GM21515 (cell line): Measurements from ENCODE around the gene FGFR3.

ENCODE experiments used
- ATAC-seq: cut with Tn5 transposase; IDR thresholded peaks from one replicate; pipeline ENCODE4 v1.9.1; 2021; ENCODE audit not compliant: unreplicated experiment

The FGFR3 gene

DNA sequence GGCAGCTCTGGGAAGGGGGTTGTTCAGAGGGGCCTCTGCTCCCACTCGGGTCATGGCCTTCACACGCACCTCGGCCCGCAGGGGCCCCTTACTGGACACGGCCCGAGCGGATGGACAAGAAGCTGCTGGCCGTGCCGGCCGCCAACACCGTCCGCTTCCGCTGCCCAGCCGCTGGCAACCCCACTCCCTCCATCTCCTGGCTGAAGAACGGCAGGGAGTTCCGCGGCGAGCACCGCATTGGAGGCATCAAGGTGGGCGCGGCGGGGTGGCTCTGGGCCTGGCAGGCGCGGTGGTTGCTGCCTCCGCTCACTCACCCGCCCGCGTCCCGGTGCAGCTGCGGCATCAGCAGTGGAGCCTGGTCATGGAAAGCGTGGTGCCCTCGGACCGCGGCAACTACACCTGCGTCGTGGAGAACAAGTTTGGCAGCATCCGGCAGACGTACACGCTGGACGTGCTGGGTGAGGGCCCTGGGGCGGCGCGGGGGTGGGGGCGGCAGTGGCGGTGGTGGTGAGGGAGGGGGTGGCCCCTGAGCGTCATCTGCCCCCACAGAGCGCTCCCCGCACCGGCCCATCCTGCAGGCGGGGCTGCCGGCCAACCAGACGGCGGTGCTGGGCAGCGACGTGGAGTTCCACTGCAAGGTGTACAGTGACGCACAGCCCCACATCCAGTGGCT is 8.3 kb downstream of the FGFR3 start:
- no peak for ATAC-seq

- ATAC-seq: no peak
Observed at GRCh38 chr4:1802151-1802715, 9.1 kb downstream of the FGFR3 start.

- ATAC-seq: no peak
Observed at GRCh38 chr4:1802720-1803522, 9.8 kb downstream of the FGFR3 start.

DNA sequence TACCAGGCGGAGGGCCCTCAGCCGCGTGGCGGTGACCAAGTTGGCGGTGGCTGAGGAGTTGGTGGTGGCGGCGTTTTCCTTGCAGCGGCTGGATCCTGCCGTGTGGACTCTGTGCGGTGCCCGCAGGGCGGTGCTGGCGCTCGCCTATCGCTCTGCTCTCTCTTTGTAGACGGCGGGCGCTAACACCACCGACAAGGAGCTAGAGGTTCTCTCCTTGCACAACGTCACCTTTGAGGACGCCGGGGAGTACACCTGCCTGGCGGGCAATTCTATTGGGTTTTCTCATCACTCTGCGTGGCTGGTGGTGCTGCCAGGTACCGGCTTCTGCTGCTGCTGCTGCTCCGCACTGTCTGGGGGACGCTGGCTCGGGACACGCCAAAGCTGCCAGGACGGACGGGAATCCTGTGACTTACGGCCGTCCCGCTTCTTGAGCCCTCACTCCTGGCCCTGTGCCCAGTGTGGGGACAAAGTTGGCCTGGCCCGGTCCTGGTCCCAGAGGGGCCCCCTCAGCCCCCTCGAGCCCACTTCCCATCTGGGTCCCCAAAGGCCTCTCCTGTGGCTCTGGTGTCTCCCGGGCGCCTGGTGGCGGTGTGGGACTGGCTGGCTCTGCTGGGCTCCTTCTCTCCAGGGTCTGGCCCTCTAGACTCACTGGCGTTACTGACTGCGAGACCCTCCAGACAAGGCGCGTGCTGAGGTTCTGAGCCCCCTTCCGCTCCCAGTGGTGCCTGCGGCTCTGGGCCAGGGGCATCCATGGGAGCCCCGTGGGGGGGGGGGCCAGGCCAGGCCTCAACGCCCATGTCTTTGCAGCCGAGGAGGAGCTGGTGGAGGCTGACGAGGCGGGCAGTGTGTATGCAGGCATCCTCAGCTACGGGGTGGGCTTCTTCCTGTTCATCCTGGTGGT is 10.7 kb downstream of the FGFR3 start:
- ATAC-seq: no peak

DNA sequence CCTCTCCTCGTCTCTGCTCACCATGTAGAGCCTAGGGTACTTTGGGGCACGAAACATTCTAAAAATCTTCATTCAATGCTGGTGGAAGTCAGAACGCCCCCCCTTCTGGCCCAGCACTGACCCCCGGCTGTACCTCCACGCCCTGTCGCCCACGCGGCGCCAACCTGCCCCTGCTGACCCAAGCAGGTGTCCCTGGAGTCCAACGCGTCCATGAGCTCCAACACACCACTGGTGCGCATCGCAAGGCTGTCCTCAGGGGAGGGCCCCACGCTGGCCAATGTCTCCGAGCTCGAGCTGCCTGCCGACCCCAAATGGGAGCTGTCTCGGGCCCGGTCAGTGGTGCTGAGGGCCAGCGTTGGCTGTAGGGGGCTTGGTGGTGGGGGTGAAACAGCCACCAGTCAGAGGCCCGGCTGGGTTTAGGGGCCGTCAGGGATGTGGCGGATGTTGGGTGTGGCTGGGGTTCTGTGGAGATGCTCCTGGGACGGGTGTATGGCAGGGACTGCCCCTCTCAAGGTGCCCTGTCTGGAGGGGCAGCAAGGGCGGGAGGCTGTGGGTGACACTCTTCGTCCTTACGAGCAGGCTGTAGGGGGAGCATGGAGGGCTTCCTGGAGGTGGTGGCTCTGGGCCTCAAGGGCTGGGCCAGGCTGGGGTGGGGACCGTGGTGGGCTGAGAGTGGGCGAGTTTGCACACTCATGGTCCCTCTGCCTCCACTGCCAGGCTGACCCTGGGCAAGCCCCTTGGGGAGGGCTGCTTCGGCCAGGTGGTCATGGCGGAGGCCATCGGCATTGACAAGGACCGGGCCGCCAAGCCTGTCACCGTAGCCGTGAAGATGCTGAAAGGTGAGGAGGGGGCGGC is 11.8 kb downstream of the FGFR3 start:
- no peak for ATAC-seq

DNA sequence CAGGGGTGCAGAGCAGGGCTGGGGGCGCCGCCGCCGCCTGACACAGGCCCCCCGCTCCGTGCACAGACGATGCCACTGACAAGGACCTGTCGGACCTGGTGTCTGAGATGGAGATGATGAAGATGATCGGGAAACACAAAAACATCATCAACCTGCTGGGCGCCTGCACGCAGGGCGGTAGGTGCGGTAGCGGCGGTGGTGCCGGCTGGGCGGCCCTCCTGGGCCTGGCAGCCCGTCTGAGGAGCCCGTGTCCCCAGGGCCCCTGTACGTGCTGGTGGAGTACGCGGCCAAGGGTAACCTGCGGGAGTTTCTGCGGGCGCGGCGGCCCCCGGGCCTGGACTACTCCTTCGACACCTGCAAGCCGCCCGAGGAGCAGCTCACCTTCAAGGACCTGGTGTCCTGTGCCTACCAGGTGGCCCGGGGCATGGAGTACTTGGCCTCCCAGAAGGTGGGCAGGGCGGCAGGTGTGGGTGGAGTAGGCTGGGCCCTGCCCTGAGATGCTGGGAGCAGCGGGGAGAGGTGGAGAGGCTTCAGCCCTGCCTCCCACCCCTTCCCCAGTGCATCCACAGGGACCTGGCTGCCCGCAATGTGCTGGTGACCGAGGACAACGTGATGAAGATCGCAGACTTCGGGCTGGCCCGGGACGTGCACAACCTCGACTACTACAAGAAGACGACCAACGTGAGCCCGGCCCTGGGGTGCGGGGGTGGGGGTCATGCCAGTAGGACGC is 12.6 kb downstream of the FGFR3 start:
- ATAC-seq: no peak

DNA sequence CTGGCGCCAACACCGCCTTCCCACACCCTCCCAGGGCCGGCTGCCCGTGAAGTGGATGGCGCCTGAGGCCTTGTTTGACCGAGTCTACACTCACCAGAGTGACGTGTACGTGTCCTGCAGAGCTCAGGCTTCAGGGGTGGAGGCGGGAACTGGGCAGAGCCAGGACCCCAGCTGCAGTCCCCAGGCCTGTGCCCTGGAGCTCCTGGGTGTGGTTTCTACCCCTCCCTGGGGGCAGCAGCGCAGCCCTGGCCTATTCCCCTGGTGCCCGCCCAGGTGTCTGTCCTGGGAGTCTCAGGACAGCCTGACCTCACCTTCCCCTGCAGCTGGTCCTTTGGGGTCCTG is 13.1 kb downstream of the FGFR3 start:
- ATAC-seq: no peak

DNA sequence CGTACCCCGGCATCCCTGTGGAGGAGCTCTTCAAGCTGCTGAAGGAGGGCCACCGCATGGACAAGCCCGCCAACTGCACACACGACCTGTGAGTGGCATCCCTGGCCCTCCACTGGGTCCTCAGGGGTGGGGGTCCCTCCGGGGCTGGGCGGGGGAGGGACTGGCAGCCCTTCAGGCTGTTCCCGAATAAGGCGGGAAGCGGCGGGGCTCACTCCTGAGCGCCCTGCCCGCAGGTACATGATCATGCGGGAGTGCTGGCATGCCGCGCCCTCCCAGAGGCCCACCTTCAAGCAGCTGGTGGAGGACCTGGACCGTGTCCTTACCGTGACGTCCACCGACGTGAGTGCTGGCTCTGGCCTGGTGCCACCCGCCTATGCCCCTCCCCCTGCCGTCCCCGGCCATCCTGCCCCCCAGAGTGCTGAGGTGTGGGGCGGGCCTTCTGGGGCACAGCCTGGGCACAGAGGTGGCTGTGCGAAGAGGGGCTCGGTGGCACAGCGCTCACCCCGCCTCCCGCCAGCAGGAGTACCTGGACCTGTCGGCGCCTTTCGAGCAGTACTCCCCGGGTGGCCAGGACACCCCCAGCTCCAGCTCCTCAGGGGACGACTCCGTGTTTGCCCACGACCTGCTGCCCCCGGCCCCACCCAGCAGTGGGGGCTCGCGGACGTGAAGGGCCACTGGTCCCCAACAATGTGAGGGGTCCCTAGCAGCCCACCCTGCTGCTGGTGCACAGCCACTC is 13.7 kb downstream of the FGFR3 start:
- no peak for ATAC-seq

- ATAC-seq: no peak
Observed at GRCh38 chr4:1807332-1807777, 14.3 kb downstream of the FGFR3 start.

GRCh38 chr4:1808396-1808795 is 15.3 kb downstream of the FGFR3 start:
- ATAC-seq: no peak

DNA sequence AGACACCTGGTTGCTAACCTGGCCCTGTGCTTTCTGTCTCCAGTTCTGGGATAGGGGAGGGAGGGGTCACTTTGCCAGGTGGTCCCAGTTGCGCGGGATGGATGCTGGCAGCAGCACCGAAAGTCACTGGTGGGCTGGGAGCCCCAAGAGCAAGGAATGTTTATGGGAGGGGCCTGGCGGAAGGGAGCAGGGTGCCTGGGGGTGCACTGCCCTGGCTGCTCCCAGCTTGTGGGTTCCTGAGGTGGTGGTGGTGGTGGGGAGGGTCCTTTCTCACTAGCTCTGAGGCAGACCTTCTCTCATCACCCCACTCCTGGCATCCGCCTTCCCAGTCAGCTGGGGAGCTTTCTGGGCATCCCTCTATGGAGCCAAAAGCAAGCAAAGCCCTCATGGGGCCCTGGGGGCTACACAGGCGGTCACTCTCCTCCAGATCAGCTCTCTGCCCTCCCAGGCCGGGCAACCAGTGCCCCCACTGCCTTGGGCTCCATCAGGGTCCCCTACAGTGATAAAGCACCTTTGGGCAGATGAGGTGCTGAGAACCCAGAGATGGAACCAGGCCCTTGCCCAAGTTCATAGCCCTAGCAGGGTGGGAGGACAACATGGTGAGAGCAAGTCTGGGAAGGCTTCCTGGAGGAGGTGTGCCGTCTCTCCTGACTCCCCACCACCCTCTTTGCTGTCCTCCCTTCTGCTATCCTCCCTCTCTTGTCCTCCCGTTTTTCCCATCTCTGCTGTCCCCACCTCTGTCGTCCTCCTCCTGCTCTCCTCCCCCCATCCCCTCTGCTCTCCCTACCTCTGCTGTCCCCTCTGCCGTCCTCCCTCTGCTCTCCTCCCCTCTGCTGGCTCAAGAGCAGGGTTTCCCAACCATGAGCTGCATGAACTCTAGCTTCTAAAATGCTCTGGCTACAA is 16.0 kb downstream of the FGFR3 start:
- no peak for ATAC-seq

GRCh38 chr4:1809754-1810502 is 16.8 kb downstream of the FGFR3 start:
- ATAC-seq: no peak

DNA sequence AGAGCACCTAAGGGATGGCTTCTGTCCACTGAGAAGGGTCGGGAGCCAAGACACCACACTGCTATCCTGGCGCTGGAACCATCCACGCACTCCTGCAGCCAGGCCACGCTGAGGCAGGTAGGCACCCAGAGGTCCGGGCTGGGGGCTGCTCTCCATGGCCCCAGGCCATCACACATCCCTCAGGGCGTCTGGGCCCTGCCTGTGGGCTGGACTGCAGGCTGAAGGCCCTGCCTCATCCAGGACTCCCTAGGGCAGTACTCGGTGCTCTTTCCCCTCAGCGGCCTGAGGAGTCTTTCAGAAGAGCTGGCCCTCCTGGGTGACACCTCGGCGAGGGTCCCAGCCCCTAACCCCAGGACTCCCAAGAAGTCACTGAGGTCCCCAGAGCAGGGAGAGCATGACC is 17.7 kb downstream of the FGFR3 start:
- ATAC-seq: no peak

- ATAC-seq: no peak
Observed at GRCh38 chr4:1812720-1813119, 19.6 kb downstream of the FGFR3 start.

- no peak for ATAC-seq
Observed at GRCh38 chr4:1813231-1813630, 20.1 kb downstream of the FGFR3 start.

DNA sequence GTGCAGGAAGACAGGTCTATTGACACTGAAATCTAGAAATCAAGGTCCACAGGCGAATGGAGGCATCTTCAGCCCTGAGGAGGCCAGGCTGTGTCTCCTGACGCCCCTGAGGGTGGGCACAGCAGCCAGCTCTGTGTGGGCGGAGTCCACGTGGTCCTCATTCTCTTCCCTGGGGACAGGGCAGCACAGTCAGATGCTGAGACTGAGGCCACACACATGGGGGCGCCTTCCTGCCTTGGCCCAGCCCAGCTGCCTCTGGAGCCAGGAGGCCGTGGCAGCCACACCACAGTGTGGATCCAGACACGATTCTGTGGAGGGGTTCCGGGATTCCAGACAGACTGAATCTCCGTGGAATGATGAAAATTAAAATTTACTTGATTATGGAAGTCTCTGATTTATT is 20.8 kb downstream of the FGFR3 start:
- no peak for ATAC-seq

DNA sequence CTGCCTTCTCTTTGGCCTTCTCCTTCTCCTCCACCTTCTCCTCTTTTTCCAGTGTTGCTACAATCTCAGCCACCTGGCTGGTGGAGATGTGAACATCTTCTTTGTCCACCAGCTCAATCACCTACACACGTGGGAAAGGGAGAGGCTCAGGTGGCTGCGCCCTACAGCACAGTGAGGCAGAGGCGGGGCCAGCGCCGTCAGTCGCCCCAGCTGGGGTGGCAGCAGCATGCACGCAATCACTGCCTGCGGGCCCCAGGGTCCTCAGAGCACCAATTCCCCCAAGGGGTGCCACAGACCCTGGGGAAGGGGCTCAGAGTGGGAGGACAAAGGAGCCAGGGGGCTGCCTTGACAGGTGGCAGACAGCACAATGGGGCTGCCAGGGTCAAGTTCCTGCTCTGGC is 21.4 kb downstream of the FGFR3 start:
- no peak for ATAC-seq
